NCI-H2081 (cell line): ENCODE measurements around the gene MAMLD1.

ENCODE experiments used
- DNase-seq, 2 experiments: peaks; one replicate each; lab custom pipeline; 2025; lab: John Stamatoyannopoulos, UW

MAMLD1 gene

DNA sequence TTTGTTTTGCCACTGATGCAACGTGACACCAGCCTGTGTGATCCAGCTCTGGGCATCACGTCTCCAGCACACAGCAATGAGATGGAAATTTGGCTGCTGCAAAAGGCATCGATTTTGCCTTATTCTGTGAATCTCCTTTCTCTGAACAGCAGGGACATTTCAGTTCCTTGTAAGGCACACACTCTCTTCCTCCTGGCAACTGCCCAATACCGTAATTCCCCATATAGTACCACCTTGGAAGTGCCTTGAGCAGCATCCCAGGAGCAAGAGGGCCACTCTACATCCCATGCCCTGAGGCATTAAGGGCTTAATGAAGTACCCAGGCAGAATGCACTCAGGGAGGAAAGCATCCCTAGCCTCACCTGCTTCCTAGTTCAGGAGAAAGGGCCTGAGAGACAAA is 10.5 kb upstream of the MAMLD1 start:
- no peak for DNase-seq

DNA sequence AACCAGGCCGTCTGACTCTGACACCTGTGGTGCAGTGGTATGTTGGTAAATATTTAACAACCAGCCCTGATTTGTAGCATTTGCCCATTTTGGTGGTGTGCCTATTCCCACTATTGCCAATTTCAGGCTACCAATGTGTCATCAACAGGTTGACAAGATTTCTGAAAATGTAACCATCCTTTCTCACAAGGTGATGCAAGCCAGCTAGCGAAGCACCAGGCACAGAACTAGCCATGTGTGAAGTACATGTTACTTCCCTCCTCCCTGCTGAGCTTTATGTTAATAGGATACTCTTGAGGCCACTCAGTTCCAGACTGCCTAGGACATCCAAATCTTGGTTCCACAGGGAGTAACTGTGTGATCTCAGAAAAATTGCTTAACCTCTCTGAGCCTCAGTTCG is 7.2 kb upstream of the MAMLD1 start:
- no peak for DNase-seq

DNA sequence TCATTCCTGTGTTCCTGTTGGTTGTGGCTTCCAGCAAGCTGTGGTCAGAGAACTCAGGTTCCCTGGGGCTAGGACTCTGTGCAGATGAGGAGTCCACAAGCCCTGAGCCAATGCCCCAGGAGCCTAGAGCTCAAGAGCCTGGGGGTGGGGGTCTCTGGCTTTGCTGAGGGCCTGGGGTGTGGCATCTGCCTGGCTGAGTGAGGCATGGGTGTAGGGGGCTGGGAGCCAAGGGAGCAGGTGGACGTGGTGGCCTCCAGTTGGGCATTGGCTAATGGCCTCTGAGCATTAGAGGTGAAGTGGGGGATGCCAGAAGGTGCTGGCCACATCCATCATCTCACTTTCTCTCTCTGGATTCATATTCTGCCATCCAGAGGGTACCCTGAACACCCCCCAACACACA is 5.3 kb upstream of the MAMLD1 start:
- no peak for DNase-seq

DNA sequence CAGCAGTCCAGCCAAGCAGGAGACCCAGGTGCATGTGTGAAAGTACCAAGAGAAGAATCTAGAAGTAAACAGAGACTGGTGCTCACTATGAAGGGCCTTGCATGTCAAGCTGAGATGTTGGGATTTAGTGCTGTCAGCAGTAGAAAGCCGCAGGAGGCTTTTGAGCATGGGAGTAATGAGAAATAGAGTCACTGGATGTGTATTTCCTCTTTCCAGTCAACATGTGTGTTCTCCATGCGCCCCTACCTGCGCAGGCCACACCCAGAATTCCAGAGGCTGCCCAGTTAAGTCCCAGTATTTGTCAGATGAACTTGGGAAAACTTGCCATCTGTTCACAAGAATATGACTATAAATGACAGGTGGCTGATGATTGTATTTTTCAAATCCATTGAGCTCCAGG is 4.5 kb upstream of the MAMLD1 start:
- no peak for DNase-seq

DNA sequence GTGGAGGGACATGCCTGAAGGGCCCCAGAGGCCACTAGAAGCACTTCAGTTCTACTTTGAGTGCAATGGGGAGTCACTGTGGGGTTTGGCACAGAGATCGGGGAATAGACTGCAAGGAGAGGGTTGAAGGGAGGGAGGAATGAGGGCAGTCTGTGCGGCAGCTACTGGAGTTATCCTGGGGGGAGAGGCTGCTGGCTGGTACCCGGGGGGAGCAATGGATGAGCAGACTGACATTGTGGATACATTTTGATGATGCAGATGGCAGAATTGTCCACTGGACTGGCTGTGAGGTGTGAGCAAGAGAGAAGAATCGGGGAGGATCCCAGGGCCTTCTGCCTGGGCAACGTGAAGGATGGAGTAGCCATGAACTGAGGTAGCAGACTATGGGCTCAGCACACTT is 2.8 kb upstream of the MAMLD1 start:
- DNase-seq: no peak

DNA sequence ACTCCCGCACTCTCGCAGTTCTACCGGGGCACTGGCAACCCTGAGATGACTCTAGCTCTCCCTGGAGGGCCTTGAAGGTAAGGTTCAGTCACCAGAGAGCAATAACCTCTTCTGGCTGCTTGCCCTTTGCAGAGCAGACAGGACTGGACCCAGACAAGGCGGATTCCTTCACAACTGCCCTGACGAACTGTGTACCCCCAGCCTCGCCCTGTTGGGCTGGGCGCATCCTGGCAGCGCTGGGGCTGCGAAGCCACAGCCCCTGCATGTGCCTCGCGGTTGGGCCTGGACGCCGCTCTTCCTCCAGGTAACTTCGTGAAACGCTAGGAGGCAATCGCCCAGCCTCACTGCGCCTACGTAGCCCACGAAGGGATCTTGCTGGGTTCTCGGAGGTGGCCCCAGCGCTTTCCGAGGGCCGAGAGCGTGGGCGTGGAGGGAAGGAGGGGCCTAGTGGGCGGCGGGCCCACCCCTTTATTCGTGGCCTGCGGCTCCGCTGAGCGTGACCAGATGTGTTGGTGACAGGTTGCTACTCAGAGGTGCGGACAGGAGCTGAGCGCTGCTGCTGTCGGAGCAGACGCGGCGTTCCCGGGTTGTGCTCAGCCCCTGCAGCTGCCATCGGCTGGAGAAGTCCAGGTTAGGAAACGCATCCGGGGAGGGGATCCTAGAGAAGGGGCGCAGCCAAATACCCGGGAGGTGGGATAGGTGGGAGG is 1.9 kb upstream of the MAMLD1 start:
- no peak for DNase-seq

DNA sequence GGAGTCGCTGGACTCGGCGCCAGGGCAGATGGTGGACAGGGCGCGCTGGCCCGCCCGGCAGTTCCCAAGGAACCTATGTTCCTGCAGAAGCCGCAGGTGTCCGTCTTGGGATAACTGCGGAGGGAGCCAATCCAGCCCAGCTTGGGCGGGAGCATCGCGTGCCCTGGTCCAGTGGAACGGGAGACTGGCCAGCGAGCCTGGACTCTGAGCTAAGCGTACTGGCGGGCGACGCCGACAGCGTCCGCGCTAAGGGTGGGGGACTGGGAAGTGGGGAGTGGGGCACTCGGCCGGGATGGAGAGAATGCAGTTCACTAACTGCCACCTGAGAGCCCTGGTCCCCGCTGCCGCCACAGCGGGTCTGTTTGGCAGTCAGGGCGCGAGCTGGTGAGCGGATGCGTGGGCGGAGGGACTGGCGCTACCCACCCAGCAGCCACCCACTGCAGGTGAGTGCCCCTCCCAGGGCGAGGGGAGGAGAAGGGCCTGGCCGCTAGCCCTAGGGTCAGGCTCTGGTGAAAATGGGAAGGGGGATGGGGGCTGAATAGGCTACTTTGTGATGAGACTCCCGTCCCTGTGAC is 1.3 kb upstream of the MAMLD1 start:
- no peak for DNase-seq

DNA sequence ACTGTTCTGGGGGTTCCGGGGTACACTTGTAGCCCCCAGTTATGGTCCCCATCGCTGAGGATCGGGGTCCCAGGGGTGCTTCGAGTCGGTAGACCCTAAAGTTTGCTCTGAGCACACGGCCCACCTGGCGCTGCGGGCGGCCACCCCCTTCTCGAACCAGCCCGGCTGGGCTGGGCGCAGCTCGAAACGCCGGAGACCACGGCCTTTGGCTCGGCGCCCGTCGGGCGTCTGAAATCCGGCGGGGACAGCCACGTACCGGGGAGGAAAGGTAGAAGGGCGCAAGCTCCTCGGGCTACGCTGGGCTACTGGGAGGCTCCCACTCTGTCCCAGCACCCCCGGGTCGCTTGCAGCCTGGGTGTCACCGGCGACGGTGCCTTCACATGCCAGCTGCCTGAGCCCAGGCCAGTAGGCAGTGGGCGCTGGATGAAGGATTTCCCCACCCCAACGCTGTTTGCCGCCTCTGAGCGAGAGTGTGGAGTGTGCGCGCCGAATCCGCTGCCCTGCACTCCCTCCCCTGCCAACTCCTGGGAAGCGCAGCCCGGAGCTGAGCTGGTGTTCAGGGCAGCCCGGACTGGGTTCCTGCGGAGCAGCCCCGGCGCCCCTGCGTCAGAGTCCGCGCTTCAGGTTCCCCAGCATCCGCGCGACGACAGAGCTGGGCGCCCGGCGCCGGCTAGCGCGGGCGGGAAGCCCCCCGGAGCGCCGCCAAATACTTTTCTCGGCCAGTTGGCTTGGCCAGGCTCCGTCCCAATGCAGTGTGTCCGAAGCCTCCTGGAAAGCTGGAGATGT is 637 bp downstream of the MAMLD1 start:
- no peak for DNase-seq

DNA sequence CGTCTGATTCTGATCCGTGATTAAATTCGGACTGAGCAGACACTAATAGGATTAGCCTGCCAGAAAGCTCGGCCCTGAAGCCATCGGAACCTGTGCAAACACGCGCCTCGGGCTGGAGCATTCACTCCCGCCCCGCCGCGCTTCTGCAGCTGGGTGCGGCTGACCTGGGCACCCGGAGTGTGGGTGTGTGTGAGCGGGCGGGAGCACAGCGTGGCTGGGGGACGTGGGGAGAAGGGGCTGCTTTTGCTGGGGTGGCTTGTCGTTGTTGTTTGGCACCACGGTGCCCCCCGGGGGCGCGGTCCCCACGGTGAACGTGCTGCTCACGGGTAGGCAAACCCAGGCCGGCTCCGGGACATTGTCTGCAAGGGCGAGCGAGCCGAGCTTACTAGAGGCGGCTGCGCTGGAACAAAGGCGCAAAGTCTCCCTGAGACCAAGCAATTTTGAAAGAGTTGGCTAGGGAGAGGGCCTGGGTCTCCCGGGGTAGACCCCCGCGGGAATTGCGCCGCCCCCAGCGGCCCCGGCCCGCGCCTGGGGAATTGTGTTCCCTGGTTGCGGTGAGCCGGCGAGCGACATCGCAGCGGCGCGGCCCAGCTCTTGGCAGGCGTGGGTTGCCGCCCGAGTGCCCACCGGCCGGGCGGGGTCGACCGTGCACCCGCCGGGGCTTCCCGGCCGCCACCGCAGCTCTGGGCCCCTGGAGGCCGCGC is 1.4 kb downstream of the MAMLD1 start:
- no peak for DNase-seq

DNA sequence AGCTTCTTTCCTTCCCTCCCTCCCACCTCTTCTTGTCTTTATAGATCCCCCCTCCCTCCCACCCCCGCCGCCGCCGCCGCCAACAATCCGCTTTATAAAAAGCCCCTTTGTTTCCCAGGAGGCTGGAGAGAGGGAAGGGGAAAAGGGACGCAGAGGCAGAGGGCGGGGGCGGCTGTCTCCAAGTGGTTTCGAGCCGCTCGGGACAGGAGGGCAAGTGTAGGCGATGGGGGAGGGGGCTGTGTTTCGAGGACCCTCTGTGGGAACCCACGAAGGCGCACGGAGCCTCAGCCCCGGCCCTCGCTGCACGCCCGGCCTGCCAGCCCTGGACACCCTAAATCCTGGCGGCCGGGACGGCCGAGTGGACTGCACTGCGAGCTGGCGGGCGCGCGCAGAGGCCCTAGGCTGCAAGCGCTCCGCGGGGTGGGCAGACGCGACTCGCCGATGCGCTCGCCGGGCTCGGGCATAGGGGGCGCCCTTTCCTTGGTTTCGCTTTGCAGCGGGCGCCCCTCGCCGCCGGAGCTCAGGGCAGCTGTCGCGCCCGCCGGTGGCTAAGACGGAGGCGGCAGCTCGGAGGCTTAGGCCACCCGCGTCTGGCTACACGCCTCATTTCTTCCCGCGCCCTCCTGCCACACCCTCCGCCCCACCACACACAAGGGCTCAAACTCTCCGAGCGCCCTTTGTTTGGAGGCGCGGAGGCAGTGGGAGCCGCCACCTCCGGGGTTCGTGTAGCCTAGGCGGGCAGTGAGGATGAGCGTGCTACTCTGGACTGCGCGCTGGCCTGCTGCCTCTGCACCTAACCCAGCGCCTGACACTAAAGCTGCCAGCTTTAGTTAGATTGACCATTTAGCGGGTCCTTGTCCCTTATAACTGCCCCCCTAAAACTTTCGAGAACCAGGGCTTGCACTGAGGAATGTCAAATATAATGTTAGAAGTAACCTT is 2.2 kb downstream of the MAMLD1 start:
- DNase-seq: peak in 1 of 2 experiments; percentile 1

DNA sequence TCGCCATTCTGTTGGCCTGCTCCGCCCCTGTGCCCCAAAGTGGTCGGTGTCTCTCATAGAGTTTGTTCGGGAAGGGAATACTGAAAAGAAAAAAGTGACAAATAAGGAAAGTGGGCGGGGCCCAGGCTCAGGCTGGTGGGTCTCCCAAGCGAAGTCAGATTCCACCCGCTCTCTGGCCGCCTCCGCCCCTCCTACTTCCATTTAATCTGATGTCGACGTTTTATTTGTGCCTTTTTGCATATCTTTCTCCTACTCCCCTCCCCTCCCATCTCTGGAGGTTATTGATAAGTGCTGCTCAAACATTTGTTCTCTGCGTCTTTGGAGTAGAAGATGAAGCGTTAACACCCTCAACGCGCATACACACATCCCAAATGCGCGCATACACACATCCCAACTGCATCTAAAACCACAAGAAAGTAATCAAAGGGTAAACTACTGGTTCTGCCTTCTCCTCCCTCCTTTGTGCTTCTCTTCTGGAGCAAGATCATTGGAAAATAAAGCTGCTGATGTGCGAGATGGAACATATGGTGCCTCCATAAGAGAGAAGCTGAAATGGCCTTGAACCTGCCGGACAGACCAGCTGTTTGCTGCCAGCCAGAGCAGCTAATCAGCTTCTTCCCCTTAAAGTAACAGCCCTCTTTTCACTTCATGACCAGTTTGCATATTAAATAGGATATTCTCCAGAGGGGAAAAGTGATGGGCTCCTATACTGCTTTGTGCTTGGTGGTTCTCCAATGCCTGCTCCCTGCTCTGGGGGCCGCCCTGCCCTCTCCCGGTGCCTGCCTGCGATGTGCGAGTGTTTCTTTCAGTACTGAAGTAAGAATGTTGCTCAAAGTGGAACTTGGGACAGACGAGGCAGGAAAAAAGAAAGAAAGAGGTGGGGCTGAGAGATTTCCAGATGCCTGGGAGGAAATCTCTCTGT is 3.1 kb downstream of the MAMLD1 start:
- DNase-seq: no peak

DNA sequence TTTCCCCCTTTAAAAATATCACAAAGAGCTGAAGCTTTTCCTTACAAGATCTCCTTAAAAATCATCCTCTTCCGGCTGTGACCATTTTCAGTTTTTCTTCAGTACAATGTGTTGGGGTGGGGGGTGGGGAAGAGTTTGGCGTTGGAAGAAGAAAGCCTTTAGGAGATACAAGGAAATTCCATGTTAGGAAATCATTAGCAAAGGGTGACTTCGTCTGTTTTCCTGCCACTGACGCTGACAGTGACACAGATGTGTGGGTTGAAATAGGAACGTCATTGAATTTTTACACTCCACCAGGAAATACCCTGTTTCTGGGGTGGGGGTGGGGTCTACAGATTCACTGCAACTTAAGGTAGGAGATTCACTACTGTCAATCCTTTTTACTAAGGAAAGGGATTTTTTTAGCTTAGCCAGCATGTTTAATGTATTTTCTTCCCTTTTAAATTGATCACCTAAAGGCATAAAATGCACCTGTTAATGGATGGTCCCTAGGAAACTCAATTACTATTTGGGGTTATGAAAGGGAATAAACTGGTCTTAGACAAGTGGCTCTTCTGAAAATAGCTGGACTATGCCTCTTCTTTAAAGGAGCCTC is 3.9 kb downstream of the MAMLD1 start:
- no peak for DNase-seq

DNA sequence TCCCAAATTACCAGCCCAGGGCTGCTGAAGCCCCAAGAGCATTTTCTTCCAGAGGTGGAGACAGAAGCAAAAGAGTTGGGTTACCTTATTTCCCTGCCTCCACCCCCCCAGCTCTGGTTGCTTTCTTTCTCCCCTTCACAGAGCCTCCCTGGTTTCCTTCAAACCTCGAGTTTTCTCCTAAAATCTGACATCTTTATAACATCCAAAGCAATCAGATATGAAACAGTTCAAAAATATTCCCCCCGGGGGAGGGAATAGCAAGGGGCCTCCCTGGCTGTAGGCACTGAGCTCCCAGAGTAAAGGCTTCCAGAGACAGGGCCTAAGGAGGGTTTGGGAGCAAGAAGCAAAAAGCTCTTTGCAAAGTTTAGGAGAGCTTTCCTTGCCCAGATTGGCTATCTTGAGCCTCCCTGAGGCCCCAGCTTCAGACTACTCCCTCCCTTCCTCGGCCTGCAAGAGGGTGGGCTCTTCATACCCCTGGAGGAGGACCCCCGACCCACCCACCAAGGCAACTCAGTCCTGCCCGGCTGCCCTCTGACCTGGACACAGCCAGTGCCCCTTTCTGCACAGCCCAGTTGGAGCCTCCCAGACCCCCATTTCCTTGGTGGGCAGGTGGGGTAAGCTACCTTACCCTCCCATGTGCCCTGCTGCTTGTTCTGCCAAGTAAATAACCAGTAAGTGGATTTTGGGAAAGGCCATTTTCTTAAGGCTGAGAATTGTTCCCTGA is 7.6 kb downstream of the MAMLD1 start:
- no peak for DNase-seq

DNA sequence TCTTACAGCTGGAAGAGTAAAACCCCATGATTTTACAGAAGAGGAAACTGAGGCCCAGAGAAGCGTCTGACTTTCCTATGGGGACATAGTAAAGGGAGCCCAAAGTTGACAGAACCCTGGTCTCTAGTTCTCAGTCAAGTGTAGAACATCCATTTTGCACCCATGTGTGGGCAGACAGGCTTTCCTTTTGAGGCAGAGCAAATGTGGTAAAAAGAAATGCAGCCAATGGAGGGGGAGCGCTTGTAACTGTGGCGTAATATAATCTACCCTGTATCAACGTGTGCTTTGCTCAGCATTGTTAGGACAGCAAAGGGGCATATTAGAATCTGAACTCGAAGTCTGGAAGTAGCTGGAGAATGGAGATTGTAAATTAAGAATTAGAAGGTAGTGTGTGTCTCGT is 8.8 kb downstream of the MAMLD1 start:
- no peak for DNase-seq

DNA sequence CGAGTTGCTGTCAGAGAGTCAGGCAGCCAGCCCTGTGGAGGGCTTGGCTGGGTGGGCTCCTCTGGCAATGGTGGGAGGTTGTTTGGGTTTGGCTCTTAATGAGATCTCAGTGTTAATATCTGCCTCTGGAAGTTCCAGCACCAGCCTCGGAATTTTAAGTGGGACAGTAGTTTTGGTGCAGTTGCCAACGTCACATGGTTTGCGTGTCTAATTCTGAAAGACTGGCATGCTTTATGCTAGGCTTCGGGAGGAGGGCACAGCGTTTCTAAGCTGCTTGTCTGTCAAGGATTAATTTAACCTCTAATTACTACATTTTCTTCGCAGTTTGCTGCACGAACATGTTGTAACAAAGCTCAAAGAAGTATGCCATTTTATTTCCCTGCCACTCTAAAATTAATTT is 9.2 kb downstream of the MAMLD1 start:
- no peak for DNase-seq

DNA sequence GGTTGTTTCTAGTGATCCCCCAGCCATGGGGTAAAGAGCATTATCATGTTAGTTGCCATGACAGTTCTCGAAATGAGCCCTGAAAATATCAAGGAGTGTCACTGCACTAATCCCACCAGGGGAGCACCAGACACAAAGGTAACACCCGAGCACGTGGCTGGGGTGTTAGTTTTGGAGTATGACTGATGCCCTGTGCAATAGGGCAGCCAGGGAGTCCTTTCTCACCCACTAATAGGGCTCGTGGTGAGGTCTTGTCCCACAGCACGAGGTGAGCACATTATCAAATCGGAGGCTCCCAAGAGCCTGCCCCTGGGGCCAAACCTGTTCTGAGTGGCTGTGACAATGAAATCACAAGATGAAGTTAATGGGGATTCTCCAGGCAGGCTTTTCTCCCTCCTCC is 9.6 kb downstream of the MAMLD1 start:
- DNase-seq: no peak

DNA sequence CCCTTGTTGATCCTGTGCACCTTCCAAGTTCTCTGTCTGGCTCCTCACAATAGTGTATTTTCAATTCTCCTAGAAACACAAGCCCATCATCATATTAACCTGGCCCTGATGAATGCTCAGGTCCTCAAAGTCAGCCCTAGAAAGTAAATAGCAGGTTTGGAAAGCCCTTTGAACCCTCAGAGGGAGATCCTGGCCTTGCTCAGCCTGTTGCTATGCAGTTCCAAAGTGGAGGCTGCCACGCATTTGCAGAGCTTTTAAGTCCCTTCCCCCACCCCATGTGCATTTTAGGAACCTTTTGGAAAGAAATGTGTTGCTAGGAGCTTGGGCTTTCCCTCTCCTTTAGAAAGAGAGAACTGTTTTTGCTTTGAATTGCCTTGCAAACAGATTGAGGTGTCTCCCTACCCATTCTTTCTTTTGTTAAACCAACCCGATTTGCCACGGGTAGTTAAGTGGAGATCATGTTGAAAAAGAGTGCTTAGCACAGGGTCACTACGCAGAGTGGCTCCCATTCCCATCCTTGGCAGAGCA is 12.2 kb downstream of the MAMLD1 start:
- no peak for DNase-seq

DNA sequence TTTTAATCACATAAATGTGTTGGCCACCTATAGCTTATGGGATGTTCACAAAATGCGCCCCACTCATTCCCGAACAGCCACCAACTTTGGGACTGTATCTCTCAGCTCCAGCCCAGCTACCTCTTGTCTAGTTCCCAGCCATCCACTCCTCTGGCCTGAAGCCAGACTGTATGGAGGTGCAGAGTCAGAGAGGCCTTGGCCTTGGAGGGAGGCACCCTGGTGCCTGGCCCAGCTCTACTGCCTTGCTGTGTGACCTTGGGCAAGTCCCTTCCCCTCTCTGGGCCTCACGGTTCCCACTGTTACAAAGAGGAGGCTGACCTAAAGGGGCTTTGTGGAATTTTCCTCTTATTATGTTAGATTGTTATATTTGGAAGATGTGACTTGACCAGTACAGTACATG is 13.9 kb downstream of the MAMLD1 start:
- no peak for DNase-seq

DNA sequence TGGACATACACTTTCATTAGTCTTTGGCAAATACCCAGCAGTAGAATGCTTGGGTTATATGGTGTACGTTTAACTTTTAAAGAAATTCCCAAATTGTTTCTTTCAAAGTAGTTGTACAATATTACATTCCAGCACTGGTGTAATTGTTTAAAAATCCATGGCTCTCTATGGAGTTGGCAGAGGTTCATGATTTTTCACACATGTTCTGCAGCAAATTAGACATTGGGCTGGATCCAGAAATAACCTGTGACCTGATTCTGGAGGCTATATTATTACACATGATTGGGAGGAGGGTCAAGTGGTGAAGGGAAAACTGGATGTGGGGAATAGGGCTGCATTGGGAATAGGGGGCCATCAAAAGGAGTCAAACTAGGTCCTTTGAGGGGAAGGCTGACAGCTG is 41.9 kb downstream of the MAMLD1 start:
- no peak for DNase-seq
